Breast epithelium (tissue), 4 donors: ENCODE measurements around the gene SENP8. TPM values are rescaled to one million over a fixed set of nuclear protein-coding genes. Genes with fewer than 3 reads are reported as not detected.

ENCODE experiments used
- DNase-seq, 2 donors: peaks; one replicate each; pipeline ENCODE4 v3.0.0-alpha.2; 2019; ENCODE audit warnings: low spot score in 2 of 2
- H3K27ac ChIP-seq, 2 donors: fragments of 200-600 bp; sonication (generic) in 1 of 2; one replicate each; pipeline ENCODE4 v1.5.1; 2016 to 2019; ENCODE audit warnings: mild to moderate bottlenecking in 1 of 2
- H3K27me3 ChIP-seq, 2 donors: fragments of 200-600 bp; sonication (generic) in 1 of 2; one replicate each; pipeline versions ENCODE4 v1.5.1 to v1.6.0; 2017 to 2019; ENCODE audit warnings: control low read depth in 1 of 2, mild to moderate bottlenecking in 1 of 2
- H3K36me3 ChIP-seq: fragments of 200-600 bp; one replicate; pipeline ENCODE4 v1.5.1; 2019
- H3K4me1 ChIP-seq, 2 donors: fragments of 200-600 bp; sonication (generic); one replicate each; pipeline ENCODE4 v1.5.1; 2016 to 2019; ENCODE audit warnings: control low read depth in 1 of 2
- H3K4me3 ChIP-seq, 3 donors: fragments of 200-600 bp; sonication (generic); 1 replicate in 2 of 3; 2 replicates in 1 of 3; pipeline ENCODE4 v1.5.1; 2016 to 2019; ENCODE audit warnings: mild to moderate bottlenecking in 3 of 3, moderate library complexity in 2 of 3
- H3K9me3 ChIP-seq, 2 donors: fragments of 200-600 bp; sonication (generic) in 1 of 2; one replicate each; pipeline ENCODE4 v1.5.1; 2016 to 2019; ENCODE audit warnings: control low read depth in 1 of 2
- POLR2A ChIP-seq: fragments of 450-650 bp; IDR thresholded peaks from one replicate; pipeline ENCODE4 v1.6.1; 2016; ENCODE audit warnings: antibody characterized with exemption, mild to moderate bottlenecking, moderate library complexity
- POLR2AphosphoS5 ChIP-seq, 3 donors: sonication (generic); formaldehyde crosslinking; IDR thresholded peaks; one replicate each; pipeline ENCODE4 v1.6.1; 2017; ENCODE audit warnings: antibody characterized with exemption in 3 of 3
- intact Hi-C: fragments of 100-400 bp; cut with DNase I; formaldehyde crosslinking; loops from one replicate; pipeline ENCODE4 v1.15.1; 2023; ENCODE audit warnings: low total_unique reads
- total RNA-seq, 3 donors: library from RNA; depleted of rRNA; stranded (reverse); fragments of >200 nt; gene quantifications; one replicate each; pipeline ENCODE4 v1.1.0, GENCODE V29; 2016
- TF ChIP-seq, protein P1 (sequence below), 3 donors: fragments of 450-650 bp; IDR thresholded peaks; one replicate each; pipeline ENCODE4 v1.5.1; 2016 to 2017; ENCODE audit warnings: antibody characterized with exemption in 3 of 3, mild to moderate bottlenecking in 3 of 3, moderate library complexity in 3 of 3

The SENP8 gene
- total RNA-seq, 3 donors from 2014 or later: 1.6 to 4.4 (median 2.0) TPM

DNA sequence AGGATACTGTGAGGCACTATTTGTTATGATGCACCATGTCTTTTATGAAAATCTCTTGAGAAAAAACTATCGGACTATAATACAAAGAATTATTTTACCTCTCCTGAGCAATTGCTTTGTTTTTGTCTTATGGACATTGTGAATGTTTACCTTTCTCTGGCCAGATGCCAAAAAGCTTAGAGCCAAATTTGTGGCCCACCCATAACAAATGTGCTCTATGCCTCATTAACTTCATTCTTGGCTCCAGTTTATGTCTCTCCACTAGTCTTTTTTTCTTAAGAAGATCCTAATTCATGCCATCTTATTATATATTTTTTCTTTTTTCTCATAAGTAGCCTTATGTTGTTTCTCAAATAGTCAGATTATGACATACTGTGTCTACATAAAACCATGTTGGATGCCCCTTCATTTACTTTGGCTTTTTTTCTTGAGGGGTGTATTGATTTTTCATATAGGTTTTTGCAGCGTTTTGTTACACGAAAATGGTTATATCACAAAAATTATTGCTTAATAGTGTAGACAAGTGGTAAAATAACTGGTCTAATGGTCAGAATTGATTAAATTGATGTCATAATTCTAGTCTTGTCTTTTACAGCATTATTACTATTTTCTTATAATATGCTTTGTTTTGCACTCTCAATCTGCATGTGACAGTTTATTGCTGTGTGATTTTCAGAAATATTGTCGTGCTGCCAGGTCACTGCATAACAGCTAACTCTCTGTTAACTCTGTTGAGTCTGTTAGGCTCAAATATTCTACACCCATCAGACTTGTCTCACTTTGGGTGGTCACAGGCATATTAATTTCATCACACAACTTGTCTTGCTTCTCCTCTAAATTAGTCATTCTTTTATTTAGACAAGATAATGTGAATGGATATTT, 18.2 kb downstream of the SENP8 start:
- no peaks in the 10 kb centered on the region for H3K27me3 ChIP-seq
- no peaks in the 10 kb centered on the region for H3K36me3 ChIP-seq
- H3K4me3 ChIP-seq: no peak overlapping the region
- no peaks in the 10 kb centered on the region for H3K4me1 ChIP-seq
- H3K9me3 ChIP-seq: no peaks in the 10 kb centered on the region
- no peak overlapping the region for H3K27ac ChIP-seq
- intact Hi-C loops: no loop called here
- DNase-seq: no peak
- TF ChIP-seq POLR2AphosphoS5 (IDR thresholded peaks at IDR 0.05): no peak
- TF ChIP-seq, protein P1, sequence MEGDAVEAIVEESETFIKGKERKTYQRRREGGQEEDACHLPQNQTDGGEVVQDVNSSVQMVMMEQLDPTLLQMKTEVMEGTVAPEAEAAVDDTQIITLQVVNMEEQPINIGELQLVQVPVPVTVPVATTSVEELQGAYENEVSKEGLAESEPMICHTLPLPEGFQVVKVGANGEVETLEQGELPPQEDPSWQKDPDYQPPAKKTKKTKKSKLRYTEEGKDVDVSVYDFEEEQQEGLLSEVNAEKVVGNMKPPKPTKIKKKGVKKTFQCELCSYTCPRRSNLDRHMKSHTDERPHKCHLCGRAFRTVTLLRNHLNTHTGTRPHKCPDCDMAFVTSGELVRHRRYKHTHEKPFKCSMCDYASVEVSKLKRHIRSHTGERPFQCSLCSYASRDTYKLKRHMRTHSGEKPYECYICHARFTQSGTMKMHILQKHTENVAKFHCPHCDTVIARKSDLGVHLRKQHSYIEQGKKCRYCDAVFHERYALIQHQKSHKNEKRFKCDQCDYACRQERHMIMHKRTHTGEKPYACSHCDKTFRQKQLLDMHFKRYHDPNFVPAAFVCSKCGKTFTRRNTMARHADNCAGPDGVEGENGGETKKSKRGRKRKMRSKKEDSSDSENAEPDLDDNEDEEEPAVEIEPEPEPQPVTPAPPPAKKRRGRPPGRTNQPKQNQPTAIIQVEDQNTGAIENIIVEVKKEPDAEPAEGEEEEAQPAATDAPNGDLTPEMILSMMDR (IDR thresholded peaks at IDR 0.05): no peak
- no peak for TF ChIP-seq POLR2A

DNA sequence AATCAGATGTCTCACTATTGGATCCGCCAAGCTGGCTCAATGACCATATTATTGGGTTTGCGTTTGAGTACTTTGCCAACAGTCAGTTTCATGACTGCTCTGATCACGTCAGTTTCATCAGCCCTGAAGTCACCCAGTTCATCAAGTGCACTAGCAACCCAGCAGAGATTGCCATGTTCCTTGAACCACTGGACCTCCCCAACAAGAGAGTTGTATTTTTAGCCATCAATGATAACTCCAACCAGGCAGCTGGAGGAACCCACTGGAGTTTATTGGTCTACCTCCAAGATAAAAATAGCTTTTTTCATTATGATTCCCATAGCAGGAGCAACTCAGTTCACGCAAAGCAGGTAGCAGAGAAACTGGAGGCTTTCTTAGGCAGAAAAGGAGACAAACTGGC, 21.5 kb downstream of the SENP8 start:
- intact Hi-C loops: no loop called here
- TF ChIP-seq, protein P1 (IDR thresholded peaks at IDR 0.05): no peak
- TF ChIP-seq POLR2AphosphoS5 (IDR thresholded peaks at IDR 0.05) (no peak), POLR2A (no peak)
- H3K4me3 ChIP-seq: no peak overlapping the region

DNA sequence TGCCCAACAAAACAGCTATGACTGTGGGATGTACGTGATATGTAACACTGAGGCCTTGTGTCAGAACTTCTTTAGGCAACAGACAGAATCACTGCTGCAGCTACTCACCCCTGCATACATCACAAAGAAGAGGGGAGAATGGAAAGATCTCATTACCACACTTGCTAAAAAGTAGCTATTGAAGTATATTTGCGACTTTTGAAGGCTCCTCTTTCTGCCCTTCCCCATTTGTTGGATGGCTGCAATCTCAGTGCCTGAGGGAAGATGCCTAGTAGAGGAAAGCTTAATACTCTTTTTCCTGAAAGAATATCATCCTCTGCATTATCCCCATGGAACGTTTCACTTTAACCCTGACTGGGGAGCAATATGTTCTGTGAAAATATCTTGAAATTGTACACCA, 21.9 kb downstream of the SENP8 start:
- H3K27ac ChIP-seq: no peak overlapping the region
- TF ChIP-seq POLR2A (no peak), POLR2AphosphoS5 (IDR thresholded peaks at IDR 0.05) (no peak)
- TF ChIP-seq, protein P1 (IDR thresholded peaks at IDR 0.05): no peak
- no peaks in the 10 kb centered on the region for H3K4me1 ChIP-seq
- intact Hi-C loops: no loop called here
- H3K9me3 ChIP-seq: no peaks in the 10 kb centered on the region
- no peak overlapping the region for H3K4me3 ChIP-seq
- no peaks in the 10 kb centered on the region for H3K36me3 ChIP-seq
- no peaks in the 10 kb centered on the region for H3K27me3 ChIP-seq
- no peak for DNase-seq

More for the DNA sequence above, 21.5 kb downstream of the SENP8 start:
- H3K9me3 ChIP-seq: no peaks in the 10 kb centered on the region
- no peaks in the 10 kb centered on the region for H3K4me1 ChIP-seq
- H3K27ac ChIP-seq: no peak overlapping the region
- H3K36me3 ChIP-seq: no peaks in the 10 kb centered on the region
- no peaks in the 10 kb centered on the region for H3K27me3 ChIP-seq
- DNase-seq: no peak

DNA sequence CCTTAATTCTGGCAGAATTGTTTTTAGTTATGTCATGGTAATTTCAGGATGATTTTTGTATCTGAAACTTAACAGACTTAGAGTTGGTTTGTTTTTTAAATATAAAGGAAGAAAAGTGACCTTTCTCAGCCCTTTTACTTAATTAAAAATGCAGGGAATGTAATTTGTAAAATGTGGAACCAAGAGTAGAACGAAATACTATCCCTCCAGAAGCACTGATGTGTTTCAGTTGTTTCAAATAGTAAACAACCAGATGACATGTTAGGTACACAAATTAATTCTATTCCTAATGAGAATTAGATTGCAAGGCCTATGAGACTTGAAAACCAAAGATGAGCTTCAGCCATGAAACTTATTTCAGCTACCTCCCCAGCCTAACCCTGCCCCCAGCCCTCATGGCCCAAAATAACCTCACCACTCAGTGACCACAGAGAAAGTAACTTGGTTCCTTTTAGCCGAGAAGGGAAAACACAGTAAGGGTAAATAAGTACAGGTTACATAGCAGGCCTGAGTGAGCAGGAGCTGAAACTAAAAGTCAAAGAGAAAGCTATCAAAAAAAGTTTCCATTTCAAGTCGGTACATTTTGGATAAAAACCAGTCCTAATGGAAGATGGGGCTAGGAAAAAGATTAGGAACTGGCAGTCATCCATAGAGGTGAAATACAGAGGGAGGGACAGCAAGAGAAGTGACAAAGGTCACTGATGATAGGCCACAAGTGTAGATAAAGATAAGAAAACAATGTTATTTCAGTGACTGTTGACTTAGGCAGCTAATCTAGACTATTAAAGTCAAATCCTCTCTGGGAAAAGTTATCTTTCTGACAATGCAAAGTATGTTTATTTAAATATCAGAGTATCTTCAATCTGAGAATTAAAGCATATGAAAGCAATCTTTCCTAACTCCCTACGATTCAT, 23.2 kb downstream of the SENP8 start:
- no peak for DNase-seq
- H3K9me3 ChIP-seq: no peaks in the 10 kb centered on the region
- H3K27ac ChIP-seq: no peak overlapping the region
- TF ChIP-seq POLR2A: no peak
- no peaks in the 10 kb centered on the region for H3K36me3 ChIP-seq
- intact Hi-C loops: no loop called here
- H3K4me1 ChIP-seq: no peaks in the 10 kb centered on the region
- no peaks in the 10 kb centered on the region for H3K27me3 ChIP-seq
- H3K4me3 ChIP-seq: no peak overlapping the region

DNA sequence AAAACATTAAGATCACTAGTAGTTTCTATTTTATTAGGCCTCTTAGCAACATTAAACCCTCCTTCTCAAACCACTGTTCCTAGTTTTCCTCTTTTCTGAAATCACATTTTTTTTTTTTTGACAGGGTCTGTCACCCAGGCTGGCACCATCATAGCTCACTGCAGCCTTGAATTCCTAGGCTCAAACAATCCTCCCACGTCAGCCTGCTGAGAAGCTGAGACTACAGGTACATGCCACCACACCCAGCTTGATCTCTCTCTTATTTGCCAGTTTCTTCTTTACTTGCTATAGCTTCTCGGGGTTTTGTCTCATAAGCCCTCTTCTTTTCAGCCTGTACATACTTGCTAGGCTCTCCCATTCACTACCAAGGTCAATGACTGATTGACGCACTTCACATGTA, 28.0 kb downstream of the SENP8 start:
- Histone ChIP-seq H3K27me3 (no peaks in the 10 kb centered on the region), H3K36me3 (no peaks in the 10 kb centered on the region), H3K4me3 (no peak overlapping the region), H3K9me3 (no peaks in the 10 kb centered on the region), H3K27ac (no peak overlapping the region), H3K4me1 (no peaks in the 10 kb centered on the region)
- DNase-seq: no peak
- TF ChIP-seq, protein P1 (IDR thresholded peaks at IDR 0.05): no peak
- no peak for TF ChIP-seq POLR2AphosphoS5 (IDR thresholded peaks at IDR 0.05)
- TF ChIP-seq POLR2A: no peak
- intact Hi-C loops: no loop called here
